Measurements from ENCODE around the gene NOXA1. TPM values are rescaled to one million over a fixed set of nuclear protein-coding genes. Genes with fewer than 3 reads are reported as not detected.

The NOXA1 gene
- polyA plus RNA-seq, 1 donor, result 6.7 TPM

Other genes starting within 250 kb of the NOXA1 start
- gene ANAPC2, start 234.8 kb upstream of the NOXA1 start, polyA plus RNA-seq (ENCODE audit: insufficient read length), result 42.9 TPM
- gene SSNA1, start 234.7 kb upstream of the NOXA1 start, polyA plus RNA-seq (ENCODE audit: insufficient read length), result 34.7 TPM
- 10.9 TPM for gene TPRN, start 222.7 kb upstream of the NOXA1 start, polyA plus RNA-seq (ENCODE audit: insufficient read length)
- 39.0 TPM for gene TMEM203, start 217.7 kb upstream of the NOXA1 start, polyA plus RNA-seq (ENCODE audit: insufficient read length)
- gene NDOR1, start 217.7 kb upstream of the NOXA1 start, polyA plus RNA-seq (ENCODE audit: insufficient read length), result 12.2 TPM
- 5.8 TPM for gene RNF208, start 201.2 kb upstream of the NOXA1 start, polyA plus RNA-seq (ENCODE audit: insufficient read length)
- gene CYSRT1, start 198.2 kb upstream of the NOXA1 start, polyA plus RNA-seq (ENCODE audit: insufficient read length), result 13.2 TPM
- gene RNF224, start 195.9 kb upstream of the NOXA1 start, polyA plus RNA-seq (ENCODE audit: insufficient read length), result 13.1 TPM
- gene SLC34A3, start 192.5 kb upstream of the NOXA1 start, polyA plus RNA-seq (ENCODE audit: insufficient read length), result 7.4 TPM
- 345 TPM for gene TUBB4B, start 182.1 kb upstream of the NOXA1 start, polyA plus RNA-seq (ENCODE audit: insufficient read length)
- 1.5 TPM for gene STPG3, start 172.1 kb upstream of the NOXA1 start, polyA plus RNA-seq (ENCODE audit: insufficient read length)
- 48.0 TPM for gene NELFB, start 168.1 kb upstream of the NOXA1 start, polyA plus RNA-seq (ENCODE audit: insufficient read length)
- gene TOR4A, start 145.7 kb upstream of the NOXA1 start, polyA plus RNA-seq (ENCODE audit: insufficient read length), result 4.5 TPM
- gene NRARP, start 121.1 kb upstream of the NOXA1 start, polyA plus RNA-seq (ENCODE audit: insufficient read length), result 5.1 TPM
- gene EXD3, start 231 bp upstream of the NOXA1 start, polyA plus RNA-seq (ENCODE audit: insufficient read length), result 14.1 TPM
- gene ENTPD8, start 18.0 kb downstream of the NOXA1 start, polyA plus RNA-seq (ENCODE audit: insufficient read length), result 0.33 TPM
- 49.2 TPM for gene NSMF, start 35.9 kb downstream of the NOXA1 start, polyA plus RNA-seq (ENCODE audit: insufficient read length)
- gene PNPLA7, start 127.0 kb downstream of the NOXA1 start, polyA plus RNA-seq (ENCODE audit: insufficient read length), result 3.7 TPM
- gene MRPL41, start 128.5 kb downstream of the NOXA1 start, polyA plus RNA-seq (ENCODE audit: insufficient read length), result 11.7 TPM
- gene DPH7, start 155.5 kb downstream of the NOXA1 start, polyA plus RNA-seq (ENCODE audit: insufficient read length), result 55.2 TPM
- gene ZMYND19, start 167.1 kb downstream of the NOXA1 start, polyA plus RNA-seq (ENCODE audit: insufficient read length), result 19.5 TPM
- 29.8 TPM for gene ARRDC1, start 182.3 kb downstream of the NOXA1 start, polyA plus RNA-seq (ENCODE audit: insufficient read length)
- gene EHMT1, start 195.6 kb downstream of the NOXA1 start, polyA plus RNA-seq (ENCODE audit: insufficient read length), result 78.7 TPM